HepG2 (cell line): ENCODE results near the gene CST3. TPM values are rescaled to one million over a fixed set of nuclear protein-coding genes. Genes with fewer than 3 reads are reported as not detected.
A peak's percentile ranks its signal among the peaks of the same experiment; 100 is the strongest.

ENCODE experiments used
- DRAP1 ChIP-seq: IDR thresholded peaks from 2 replicates; pipeline ENCODE4 v1.6.1; 2016; ENCODE audit warnings: missing genetic modification reagents, missing compliant biosample characterization
- FOXJ3 ChIP-seq: sonication (generic); formaldehyde crosslinking; IDR thresholded peaks from 2 replicates; pipeline ENCODE4 v1.4.0; 2020; ENCODE audit warnings: missing genetic modification reagents, mild to moderate bottlenecking, borderline replicate concordance
- HNRNPH1 ChIP-seq: fragments of 200-400 bp; formaldehyde crosslinking; optimal IDR thresholded peaks from 2 replicates; pipeline ENCODE3; 2017; ENCODE audit warnings: mild to moderate bottlenecking, low read depth, low read length
- MAF1 ChIP-seq: sonication (generic); formaldehyde crosslinking; IDR thresholded peaks from 2 replicates; pipeline ENCODE4 v1.5.0; 2020; ENCODE audit warnings: missing genetic modification reagents, borderline replicate concordance
- MAFG ChIP-seq: sonication (generic); formaldehyde crosslinking; IDR thresholded peaks from 2 replicates; pipeline ENCODE4 v1.5.1; 2020; ENCODE audit warnings: mild to moderate bottlenecking, missing genetic modification reagents
- MED13 ChIP-seq: sonication (generic); formaldehyde crosslinking; IDR thresholded peaks from 2 replicates; pipeline ENCODE4 v1.5.0; 2020; ENCODE audit warnings: missing genetic modification reagents
- SKI ChIP-seq: fragments of 450-650 bp; IDR thresholded peaks from one replicate; pipeline ENCODE4 v1.6.1; 2018; ENCODE audit warnings: mild to moderate bottlenecking; ENCODE audit not compliant: partially characterized antibody
- SP2 ChIP-seq: sonication (generic); formaldehyde crosslinking; IDR thresholded peaks from 2 replicates; pipeline ENCODE4 v1.5.1; 2020; ENCODE audit warnings: mild to moderate bottlenecking, missing genetic modification reagents
- TFDP1 ChIP-seq: IDR thresholded peaks from 2 replicates; pipeline ENCODE4 v1.6.1; 2016; ENCODE audit warnings: missing compliant biosample characterization, missing genetic modification reagents, borderline replicate concordance
- THAP7 ChIP-seq: sonication (generic); formaldehyde crosslinking; IDR thresholded peaks from 2 replicates; pipeline ENCODE4 v1.8.1; 2023; ENCODE audit warnings: mild to moderate bottlenecking, missing genetic modification reagents
- TP53 ChIP-seq: sonication (generic); formaldehyde crosslinking; conservative IDR thresholded peaks from 2 replicates; pipeline ENCODE4 v1.4.0; 2020; ENCODE audit warnings: missing genetic modification reagents
- ZFP36L1 ChIP-seq: sonication (generic); formaldehyde crosslinking; IDR thresholded peaks from 2 replicates; pipeline ENCODE4 v1.8.0; 2022; ENCODE audit warnings: mild to moderate bottlenecking, missing genetic modification reagents, moderate library complexity
- ZNF142 ChIP-seq: sonication (generic); formaldehyde crosslinking; IDR thresholded peaks from 2 replicates; pipeline ENCODE4 v1.4.0; 2020; ENCODE audit warnings: missing genetic modification reagents
- ZNF550 ChIP-seq: sonication (generic); formaldehyde crosslinking; IDR thresholded peaks from 2 replicates; pipeline ENCODE4 v1.4.0; 2020; ENCODE audit warnings: mild to moderate bottlenecking, missing genetic modification reagents, borderline replicate concordance
- ZNF639 ChIP-seq: conservative IDR thresholded peaks from 2 replicates; pipeline ENCODE4 v1.6.1; 2018; ENCODE audit warnings: missing genetic modification reagents
- polyA plus RNA-seq, 8 experiments: library from polyadenylated mRNA; depleted of rRNA in 3 of 8; stranded (reverse) in 7 of 8; unstranded in 1 of 8; fragments of >200 nt; fragmentation: Illumina TruSeq in 4 of 8; extraction: Trizol in 4 of 8; gene quantifications; 2 replicates each; pipeline versions ENCODE4 v1.2.1 to v1.2.3, GENCODE V29; 2011 to 2016; ENCODE audit warnings: low read depth in 4 of 8, missing spikeins in 1 of 8, mixed read lengths in 1 of 8; ENCODE audit not compliant: insufficient read depth in 1 of 8
- total RNA-seq, 5 experiments: library from RNA; depleted of rRNA; stranded (reverse); fragments of >200 nt; fragmentation: Illumina TruSeq; extraction: Trizol; gene quantifications; 2 replicates each; pipeline ENCODE4 v1.2.3, GENCODE V29; 2016; ENCODE audit warnings: low read depth in 1 of 5
- TF ChIP-seq, protein P1 (sequence below): sonication (generic); formaldehyde crosslinking; IDR thresholded peaks from 2 replicates; pipeline ENCODE4 v1.4.0; 2020; ENCODE audit warnings: missing genetic modification reagents

CST3 gene
- total and polyA plus RNA-seq, 2 of the 13 experiments (the other 11 are each of a cell fraction or from before 2014, with no cell fraction given): 690 to 1,005 TPM

DNA sequence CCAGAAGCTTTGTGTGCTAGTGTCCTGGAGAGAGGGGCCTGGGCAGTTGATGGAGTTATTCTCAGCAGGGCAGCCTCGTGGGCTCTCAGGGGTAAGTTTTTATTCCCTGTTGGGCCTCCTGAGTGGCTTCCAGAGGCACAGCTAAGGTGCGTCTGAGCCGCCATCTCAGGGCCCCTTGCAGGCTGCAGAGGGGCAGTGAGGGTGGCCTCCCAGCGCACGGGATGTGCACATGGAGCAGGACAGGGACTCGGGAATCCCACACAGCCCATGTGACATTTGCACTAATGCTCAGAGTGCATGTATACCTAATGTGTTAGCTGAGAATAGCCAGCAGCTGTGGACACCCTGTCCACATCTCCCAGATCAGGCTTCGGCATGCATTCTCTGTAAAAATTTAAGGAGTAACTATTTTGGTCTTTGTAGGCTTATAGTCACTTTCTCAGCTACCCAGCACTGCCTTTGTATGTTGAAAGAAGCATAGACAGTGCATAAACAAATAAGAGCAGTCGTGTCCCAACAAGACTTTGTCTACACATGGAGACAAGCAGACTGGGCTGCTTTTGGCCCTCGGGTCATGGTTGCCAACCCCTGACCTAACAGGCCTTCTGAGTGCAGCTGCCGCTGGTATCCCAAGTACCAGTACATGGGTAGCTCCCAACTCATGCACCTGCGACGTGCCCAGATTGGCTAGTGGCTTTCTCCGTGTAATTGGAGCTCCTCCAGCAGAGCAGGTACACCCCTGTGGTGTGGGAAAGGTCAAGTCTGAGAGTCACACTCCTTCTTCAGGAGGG is 50.8 kb downstream of the CST3 start (continued):
- TF ChIP-seq THAP7 (CRISPR knock-in tag): 0 out of 2 replicates have a peak, but pooled peaks have one; percentile 35
- TF ChIP-seq, protein P1, sequence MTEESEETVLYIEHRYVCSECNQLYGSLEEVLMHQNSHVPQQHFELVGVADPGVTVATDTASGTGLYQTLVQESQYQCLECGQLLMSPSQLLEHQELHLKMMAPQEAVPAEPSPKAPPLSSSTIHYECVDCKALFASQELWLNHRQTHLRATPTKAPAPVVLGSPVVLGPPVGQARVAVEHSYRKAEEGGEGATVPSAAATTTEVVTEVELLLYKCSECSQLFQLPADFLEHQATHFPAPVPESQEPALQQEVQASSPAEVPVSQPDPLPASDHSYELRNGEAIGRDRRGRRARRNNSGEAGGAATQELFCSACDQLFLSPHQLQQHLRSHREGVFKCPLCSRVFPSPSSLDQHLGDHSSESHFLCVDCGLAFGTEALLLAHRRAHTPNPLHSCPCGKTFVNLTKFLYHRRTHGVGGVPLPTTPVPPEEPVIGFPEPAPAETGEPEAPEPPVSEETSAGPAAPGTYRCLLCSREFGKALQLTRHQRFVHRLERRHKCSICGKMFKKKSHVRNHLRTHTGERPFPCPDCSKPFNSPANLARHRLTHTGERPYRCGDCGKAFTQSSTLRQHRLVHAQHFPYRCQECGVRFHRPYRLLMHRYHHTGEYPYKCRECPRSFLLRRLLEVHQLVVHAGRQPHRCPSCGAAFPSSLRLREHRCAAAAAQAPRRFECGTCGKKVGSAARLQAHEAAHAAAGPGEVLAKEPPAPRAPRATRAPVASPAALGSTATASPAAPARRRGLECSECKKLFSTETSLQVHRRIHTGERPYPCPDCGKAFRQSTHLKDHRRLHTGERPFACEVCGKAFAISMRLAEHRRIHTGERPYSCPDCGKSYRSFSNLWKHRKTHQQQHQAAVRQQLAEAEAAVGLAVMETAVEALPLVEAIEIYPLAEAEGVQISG (CRISPR knock-in tag): peak; percentile 73
- TF ChIP-seq SP2: no peak
- TF ChIP-seq DRAP1 (CRISPR knock-in tag): no peak; the same call in 1 of the 2 replicates
- TF ChIP-seq HNRNPH1: no peak
- no peak for TF ChIP-seq MAF1 (CRISPR knock-in tag)
- peak; percentile 86; the same call in 1 of the 2 replicates for TF ChIP-seq ZFP36L1 (CRISPR knock-in tag)
- TF ChIP-seq TFDP1: peak; percentile 78; the same call in 1 of the 2 replicates
- no peak for TF ChIP-seq ZNF550 (CRISPR knock-in tag)
- TF ChIP-seq MED13: no peak
- TF ChIP-seq TP53 (CRISPR knock-in tag): peak; percentile 76
- TF ChIP-seq MAFG (CRISPR knock-in tag): no peak
- no peak for TF ChIP-seq ZNF142 (CRISPR knock-in tag)
- TF ChIP-seq SKI: peak; percentile 74
- no peak for TF ChIP-seq FOXJ3 (CRISPR knock-in tag)
- TF ChIP-seq ZNF639 (CRISPR knock-in tag): no peak
